Suprapubic skin (tissue), 4 donors: ENCODE measurements around the gene PSMA7. TPM values are rescaled to one million over a fixed set of nuclear protein-coding genes. Genes with fewer than 3 reads are reported as not detected.
"Not testable (repeated sequence)": the region's sequence is repeated elsewhere in the genome, so short reads cannot be mapped to it uniquely, and the experiment has no call there.

Source experiments
- DNase-seq, 2 donors: peaks; one replicate each; pipeline ENCODE4 v3.0.0-alpha.2; 2019; ENCODE audit warnings: low spot score in 2 of 2
- H3K27ac ChIP-seq: fragments of 200-600 bp; sonication (generic); one replicate; pipeline ENCODE4 v1.5.1; 2019
- H3K27me3 ChIP-seq: fragments of 200-600 bp; sonication (generic); one replicate; pipeline ENCODE4 v1.5.1; 2019
- H3K36me3 ChIP-seq: fragments of 200-600 bp; sonication (generic); one replicate; pipeline ENCODE4 v1.5.1; 2019
- H3K4me1 ChIP-seq: fragments of 200-600 bp; sonication (generic); one replicate; pipeline ENCODE4 v1.5.1; 2019
- H3K4me3 ChIP-seq: fragments of 200-600 bp; sonication (generic); one replicate; pipeline ENCODE4 v1.5.1; 2019; ENCODE audit warnings: mild to moderate bottlenecking
- H3K9me3 ChIP-seq: fragments of 200-600 bp; sonication (generic); one replicate; pipeline ENCODE4 v1.5.1; 2019
- EP300 ChIP-seq: sonication (generic); formaldehyde crosslinking; IDR thresholded peaks from one replicate; pipeline ENCODE4 v1.6.1; 2017; ENCODE audit warnings: antibody characterized with exemption
- POLR2A ChIP-seq, 2 donors: fragments of 450-650 bp; IDR thresholded peaks; one replicate each; pipeline ENCODE4 v1.6.1; 2017; ENCODE audit warnings: antibody characterized with exemption in 2 of 2, mild to moderate bottlenecking in 2 of 2, moderate library complexity in 2 of 2
- POLR2AphosphoS5 ChIP-seq, 3 donors: sonication (generic); formaldehyde crosslinking; IDR thresholded peaks; one replicate each; pipeline ENCODE4 v1.6.1; 2017; ENCODE audit warnings: antibody characterized with exemption in 3 of 3
- WGBS: methylation state at CpG from one replicate; pipeline ENCODE4 v1.1.5; 2018; 5-methylcytosine and 5-hydroxymethylcytosine counted together
- total RNA-seq, 4 donors: library from RNA; depleted of rRNA; stranded (reverse); fragments of >200 nt; gene quantifications; one replicate each; pipeline ENCODE4 v1.1.0, GENCODE V29; 2016
- TF ChIP-seq, protein P1 (sequence below), 2 donors: fragments of 200-600 bp in 1 of 2; fragments of 450-650 bp in 1 of 2; sonication (generic) in 1 of 2; IDR thresholded peaks; one replicate each; pipeline ENCODE4 v1.5.1; 2016 to 2019; ENCODE audit warnings: antibody characterized with exemption in 2 of 2, mild to moderate bottlenecking in 1 of 2, moderate library complexity in 1 of 2

The PSMA7 gene
- total RNA-seq, 4 donors from 2014 or later, result 163 to 226 (median 208) TPM

DNA sequence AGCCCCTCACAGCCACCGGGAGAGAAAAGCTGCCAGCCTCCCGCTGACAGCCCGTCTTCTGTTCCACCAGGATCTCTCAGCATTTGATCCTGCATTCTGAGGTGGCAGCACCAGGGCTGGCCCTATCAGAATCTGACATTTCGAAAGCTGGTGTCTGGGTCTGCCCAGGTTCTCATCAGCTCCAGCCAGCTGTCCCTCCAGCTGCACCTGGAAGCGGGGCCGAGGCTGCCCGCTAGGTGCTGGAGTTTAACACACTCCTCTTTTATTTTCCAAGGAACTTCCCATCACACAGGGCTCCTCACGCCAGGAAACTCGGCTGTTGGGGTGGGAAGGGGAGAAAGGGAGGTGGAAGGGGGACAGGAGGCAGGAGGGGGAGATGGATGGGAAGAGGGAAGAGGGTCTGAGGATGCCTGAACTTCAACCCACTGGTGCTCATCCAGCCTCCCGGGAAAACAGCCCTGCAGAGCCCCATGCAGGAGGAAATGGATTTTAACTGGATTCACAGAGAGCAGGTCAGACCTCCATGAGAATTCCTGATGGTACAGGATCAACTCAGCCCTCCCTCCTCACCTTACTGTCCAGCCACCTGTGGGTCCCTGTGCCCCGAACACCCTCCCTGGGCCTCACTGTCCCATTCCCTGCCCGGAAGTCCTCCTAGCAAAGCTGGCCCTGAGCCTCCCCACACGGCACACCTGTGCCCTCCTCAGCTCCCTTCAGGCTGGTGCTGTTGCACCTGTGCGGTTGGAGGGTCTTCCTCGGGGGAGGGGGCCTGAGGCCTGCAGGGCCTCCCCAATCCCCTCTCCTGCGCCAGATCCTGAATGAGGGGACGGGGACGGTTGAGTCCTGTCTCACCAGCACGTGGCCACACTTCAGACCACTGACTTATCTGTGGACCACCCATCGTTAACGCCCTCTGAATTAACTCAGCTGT, 24.8 kb downstream of the PSMA7 start:
- no peaks in the 10 kb centered on the region for H3K9me3 ChIP-seq
- H3K4me3 ChIP-seq, result no peak overlapping the region
- peaks cover 5% of the 10 kb centered on the region for H3K4me1 ChIP-seq
- no peak for TF ChIP-seq EP300
- TF ChIP-seq POLR2AphosphoS5 (IDR thresholded peaks at IDR 0.05), result no peak
- no peak for TF ChIP-seq POLR2A (IDR thresholded peaks at IDR 0.05)
- TF ChIP-seq, protein P1, sequence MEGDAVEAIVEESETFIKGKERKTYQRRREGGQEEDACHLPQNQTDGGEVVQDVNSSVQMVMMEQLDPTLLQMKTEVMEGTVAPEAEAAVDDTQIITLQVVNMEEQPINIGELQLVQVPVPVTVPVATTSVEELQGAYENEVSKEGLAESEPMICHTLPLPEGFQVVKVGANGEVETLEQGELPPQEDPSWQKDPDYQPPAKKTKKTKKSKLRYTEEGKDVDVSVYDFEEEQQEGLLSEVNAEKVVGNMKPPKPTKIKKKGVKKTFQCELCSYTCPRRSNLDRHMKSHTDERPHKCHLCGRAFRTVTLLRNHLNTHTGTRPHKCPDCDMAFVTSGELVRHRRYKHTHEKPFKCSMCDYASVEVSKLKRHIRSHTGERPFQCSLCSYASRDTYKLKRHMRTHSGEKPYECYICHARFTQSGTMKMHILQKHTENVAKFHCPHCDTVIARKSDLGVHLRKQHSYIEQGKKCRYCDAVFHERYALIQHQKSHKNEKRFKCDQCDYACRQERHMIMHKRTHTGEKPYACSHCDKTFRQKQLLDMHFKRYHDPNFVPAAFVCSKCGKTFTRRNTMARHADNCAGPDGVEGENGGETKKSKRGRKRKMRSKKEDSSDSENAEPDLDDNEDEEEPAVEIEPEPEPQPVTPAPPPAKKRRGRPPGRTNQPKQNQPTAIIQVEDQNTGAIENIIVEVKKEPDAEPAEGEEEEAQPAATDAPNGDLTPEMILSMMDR (IDR thresholded peaks at IDR 0.05), result no peak
- DNase-seq, result no peak
- 57% methylated on average over 10 of the region's 21 CpGs for WGBS
- H3K27ac ChIP-seq, result no peak overlapping the region
- no peaks in the 10 kb centered on the region for H3K36me3 ChIP-seq
- peaks cover 46% of the 10 kb centered on the region for H3K27me3 ChIP-seq

DNA sequence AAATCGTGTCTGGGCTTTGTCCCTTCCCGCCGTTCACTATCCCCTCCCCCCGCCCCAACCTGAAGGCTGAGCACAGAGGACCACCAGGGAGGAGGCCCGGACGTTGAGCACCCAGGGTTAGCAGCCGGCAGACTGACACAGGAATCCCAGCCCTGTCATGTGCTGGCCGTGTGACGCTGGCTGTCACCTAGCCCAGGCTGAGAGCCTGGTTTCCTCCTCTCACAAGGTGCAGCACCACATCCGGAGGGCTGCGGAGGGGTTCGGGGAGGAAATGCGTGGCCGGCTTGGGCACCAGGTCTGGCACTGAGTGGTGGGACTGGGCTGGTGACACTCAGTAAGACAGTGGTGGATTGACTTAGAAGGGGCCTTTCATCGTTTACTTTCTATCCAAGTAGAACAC, 25.5 kb downstream of the PSMA7 start:
- TF ChIP-seq POLR2A (IDR thresholded peaks at IDR 0.05) (no peak), EP300 (no peak), POLR2AphosphoS5 (IDR thresholded peaks at IDR 0.05) (no peak)
- TF ChIP-seq, protein P1 (IDR thresholded peaks at IDR 0.05), result no peak
- Histone ChIP-seq H3K27ac (no peak overlapping the region), H3K9me3 (peaks cover under 1% of the 10 kb centered on the region), H3K27me3 (peaks cover 52% of the 10 kb centered on the region), H3K4me3 (no peak overlapping the region), H3K4me1 (no peaks in the 10 kb centered on the region), H3K36me3 (no peaks in the 10 kb centered on the region)
- DNase-seq, result no peak
- WGBS, result 45% methylated on average over 6 of the region's 15 CpGs

DNA sequence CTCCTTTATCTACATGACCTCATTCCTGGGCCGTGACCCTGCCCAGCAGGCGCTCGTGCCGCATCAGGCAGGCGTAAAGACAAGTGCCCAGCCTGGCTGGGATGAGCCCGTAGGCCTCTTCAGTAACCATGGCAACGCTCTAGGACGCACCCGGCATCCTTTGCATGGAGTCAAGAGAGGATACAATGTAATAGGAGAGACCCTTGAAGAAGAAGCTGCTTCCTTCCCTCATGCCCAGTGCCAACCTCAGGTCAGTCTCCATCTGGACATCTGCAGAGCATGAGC, 25.9 kb downstream of the PSMA7 start:
- 38% methylated on average over 8 of the region's 9 CpGs for WGBS
- TF ChIP-seq, protein P1 (IDR thresholded peaks at IDR 0.05), result no peak
- TF ChIP-seq POLR2A (IDR thresholded peaks at IDR 0.05) (no peak), POLR2AphosphoS5 (IDR thresholded peaks at IDR 0.05) (no peak), EP300 (no peak)
- Histone ChIP-seq H3K27me3 (peaks cover 56% of the 10 kb centered on the region), H3K9me3 (peaks cover 4% of the 10 kb centered on the region), H3K36me3 (no peaks in the 10 kb centered on the region), H3K27ac (no peak overlapping the region), H3K4me3 (no peak overlapping the region), H3K4me1 (no peaks in the 10 kb centered on the region)
- no peak for DNase-seq

DNA sequence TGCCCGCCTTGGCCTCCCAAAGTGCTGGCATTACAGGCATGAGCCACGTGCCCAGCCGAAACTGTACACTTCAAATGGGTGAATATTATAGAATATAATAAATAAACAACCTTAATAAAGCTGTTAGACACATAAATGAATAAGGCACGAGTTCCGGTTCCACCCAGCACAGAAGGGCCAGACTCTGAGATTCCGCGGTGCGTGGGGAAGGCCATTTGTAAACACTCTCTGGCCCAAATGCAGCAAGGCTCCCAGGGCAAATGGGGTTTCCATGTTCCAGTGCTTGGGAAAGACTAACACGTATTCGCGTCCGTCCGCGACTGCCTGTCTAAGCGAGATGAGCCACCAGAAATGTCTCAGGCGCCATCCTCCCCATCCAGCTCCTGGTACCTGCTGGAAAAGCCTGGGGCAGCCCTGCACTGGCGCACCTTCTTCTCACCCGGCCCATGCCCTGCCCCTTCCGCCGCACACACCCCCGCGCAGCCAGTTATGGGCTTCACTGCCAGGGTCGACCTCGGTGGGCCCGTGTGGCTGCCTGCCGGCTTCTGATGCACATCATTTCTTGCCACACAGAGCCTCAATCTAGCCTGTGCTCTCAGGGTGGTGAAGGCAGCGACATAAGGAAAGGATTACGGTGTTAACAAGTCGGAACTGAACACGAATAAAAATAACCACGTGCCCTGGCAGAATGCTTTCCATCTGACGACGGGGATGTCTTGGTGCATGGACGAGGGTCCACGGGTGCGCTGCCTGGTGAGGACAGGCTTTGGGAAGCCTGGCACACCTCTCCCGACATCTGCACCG, 26.4 kb downstream of the PSMA7 start:
- H3K4me3 ChIP-seq, result no peak overlapping the region
- H3K4me1 ChIP-seq, result no peaks in the 10 kb centered on the region
- H3K27me3 ChIP-seq, result peaks cover 56% of the 10 kb centered on the region
- no peak for DNase-seq
- H3K9me3 ChIP-seq, result peaks cover 7% of the 10 kb centered on the region
- no peak overlapping the region for H3K27ac ChIP-seq
- H3K36me3 ChIP-seq, result no peaks in the 10 kb centered on the region
- TF ChIP-seq POLR2A (IDR thresholded peaks at IDR 0.05), result no peak
- no peak for TF ChIP-seq EP300
- TF ChIP-seq POLR2AphosphoS5 (IDR thresholded peaks at IDR 0.05), result no peak
- TF ChIP-seq, protein P1 (IDR thresholded peaks at IDR 0.05), result no peak
- WGBS, result 81% methylated on average over 37 of the region's 38 CpGs

DNA sequence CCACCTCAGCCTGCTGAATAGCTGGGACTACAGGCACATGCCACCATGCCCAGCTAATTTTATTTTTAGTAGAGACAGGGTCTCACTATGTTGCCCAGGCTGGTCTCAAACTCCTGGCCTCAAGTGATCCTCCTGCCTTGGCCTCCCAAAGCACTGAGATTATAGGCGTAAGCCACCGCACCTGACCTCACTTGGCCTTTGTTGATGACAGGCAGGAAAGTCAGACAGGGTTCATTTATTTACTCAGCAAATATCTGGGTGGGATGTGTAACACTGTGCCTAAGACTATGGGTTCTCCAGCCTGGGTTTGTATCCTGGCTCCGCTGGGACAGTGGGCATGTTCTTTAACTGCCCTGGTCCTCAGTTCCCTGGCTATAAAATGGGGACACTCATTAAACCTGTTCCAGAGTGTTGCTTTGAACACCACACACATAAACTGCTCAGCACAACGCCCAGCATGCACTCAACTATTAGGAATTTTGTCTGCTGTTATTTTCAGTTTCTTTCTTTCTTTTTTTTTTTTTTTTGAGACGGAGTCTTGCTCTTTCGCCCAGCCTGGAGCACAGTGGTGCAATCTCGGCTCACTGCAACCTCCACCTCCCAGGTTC, 27.3 kb downstream of the PSMA7 start:
- H3K4me1 ChIP-seq, H3K27ac ChIP-seq, H3K4me3 ChIP-seq, H3K9me3 ChIP-seq, DNase-seq, H3K36me3 ChIP-seq: not testable (repeated sequence)
- peaks cover 56% of the 10 kb centered on the region for H3K27me3 ChIP-seq
- WGBS, result 81% methylated on average over 7 of the region's 7 CpGs
